Nucleus accumbens (tissue), 56 donors: ENCODE data around the gene VPS54.
A peak's percentile ranks its signal among the peaks of the same experiment; 100 is the strongest.

Experiments used
- DNase-seq, 56 donors: peaks; one replicate each; lab custom pipeline; 2025; lab: John Stamatoyannopoulos, UW

Gene VPS54

DNA sequence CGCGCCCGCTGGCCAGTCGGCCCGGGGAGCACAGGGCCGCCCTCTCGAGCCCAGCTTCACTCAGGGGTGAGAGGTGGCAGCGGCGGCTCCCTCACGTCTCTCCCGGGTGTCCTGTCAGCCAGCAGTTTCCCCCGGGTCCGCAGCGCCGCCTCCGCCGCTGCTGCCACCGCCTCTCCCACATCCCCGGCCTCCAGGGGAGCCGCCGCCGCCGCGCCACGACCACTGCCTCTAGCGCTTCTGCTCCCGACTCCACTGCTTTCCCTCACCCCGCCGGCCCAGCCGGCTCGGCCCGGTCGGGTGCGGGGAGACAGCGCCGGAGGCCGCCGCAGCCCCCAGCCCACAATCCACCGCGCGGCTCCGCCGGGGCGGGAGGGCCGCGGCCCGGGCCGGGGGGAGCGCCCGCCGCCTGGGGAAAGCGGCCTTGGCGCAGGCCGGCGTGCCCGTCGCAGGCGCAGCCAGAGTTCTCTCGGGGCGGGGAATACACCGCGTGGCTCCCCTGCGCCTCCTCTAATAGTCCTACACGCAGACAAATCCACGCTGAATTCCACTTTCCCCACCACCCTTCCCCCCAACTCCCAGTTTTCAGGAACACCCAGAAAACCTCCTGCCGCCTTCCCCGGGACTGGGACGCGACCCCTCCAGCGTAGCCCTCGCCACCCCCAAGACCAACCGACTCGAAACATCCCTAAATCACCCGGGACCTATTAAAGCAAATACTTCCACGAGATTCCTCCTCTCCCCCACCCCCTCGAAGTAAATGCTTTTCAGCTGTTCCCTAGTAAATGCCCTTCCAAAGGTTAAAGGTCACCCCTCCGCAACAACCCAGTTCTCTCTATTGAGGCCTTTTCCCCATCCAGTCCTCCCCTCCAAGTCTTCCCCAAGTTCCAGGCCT is at the start of gene VPS54:
TSS of gene VPS54 (minus strand) at position 346 of the 892 bp plus-strand sequence. CDS start 35,429 bp downstream, outside the sequence.
- peak in 54 of 56 donors; percentile 18 to 92 (median 66) for DNase-seq

DNA sequence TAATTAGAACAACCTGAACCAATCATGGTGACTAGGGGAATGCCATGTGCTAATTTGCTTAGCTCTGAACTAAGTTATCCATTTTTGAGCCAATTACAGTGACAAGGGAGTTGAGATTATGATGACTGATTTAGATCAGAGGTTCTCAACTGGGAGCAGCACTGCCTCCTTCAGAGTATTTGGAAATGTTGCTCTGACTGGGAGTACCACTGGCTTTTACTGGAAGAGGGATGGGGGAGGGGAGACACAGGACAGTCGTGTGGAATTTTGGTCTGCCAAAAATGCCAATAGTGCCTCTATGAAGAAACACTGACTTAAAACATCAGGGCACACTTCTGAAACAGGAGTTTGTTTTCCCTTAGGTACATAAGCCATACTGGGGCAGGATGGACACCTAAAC is 48.1 kb upstream of the VPS54 start:
- DNase-seq = no peak

DNA sequence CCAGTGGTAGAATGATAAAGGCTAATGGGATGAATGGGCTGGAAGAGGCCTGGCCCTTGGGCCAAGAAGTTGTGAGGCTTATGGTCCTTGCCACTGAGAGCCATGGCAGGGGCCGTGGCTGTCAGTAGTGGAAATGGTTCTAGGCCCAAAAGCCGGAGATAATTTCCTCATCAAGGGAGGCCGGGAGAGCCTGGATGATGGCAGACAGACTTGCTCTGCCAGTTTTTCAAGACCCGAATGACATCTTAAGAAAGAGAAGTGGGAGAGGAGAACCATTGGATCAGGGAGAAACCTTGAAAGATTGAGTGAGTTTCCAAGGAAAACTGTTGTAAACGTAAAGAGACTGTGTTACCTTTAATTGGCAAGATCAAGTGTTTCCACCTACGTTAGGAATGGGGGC is 46.3 kb upstream of the VPS54 start:
- DNase-seq = no peak

- peak in 13 of 56 donors; percentile 1 to 35 (median 12) for DNase-seq
Measured at GRCh38 chr2:64063924-64064331, 44.7 kb upstream of the VPS54 start.

- no peak for DNase-seq
Measured at GRCh38 chr2:64063454-64063853, 44.2 kb upstream of the VPS54 start.

DNA sequence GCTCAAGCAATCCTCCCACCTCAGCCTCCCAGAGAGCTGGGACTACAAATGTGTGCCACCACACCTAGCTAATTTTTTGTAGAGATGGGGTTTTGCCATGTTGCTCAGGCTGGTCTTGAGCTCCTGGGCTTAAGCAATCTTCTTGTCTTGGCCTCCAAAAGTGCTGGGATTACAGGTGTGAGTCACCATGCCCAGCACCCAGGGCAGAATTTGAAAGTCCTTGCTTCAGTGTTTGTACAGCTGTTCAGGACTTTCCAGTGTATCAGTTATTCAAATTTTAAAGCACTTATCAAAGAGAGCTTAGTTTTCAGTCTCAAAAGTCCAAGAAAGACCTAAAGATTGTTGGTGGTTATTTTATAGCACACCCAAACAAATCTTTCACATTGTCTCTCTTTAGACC is 43.6 kb upstream of the VPS54 start:
- no peak for DNase-seq

DNA sequence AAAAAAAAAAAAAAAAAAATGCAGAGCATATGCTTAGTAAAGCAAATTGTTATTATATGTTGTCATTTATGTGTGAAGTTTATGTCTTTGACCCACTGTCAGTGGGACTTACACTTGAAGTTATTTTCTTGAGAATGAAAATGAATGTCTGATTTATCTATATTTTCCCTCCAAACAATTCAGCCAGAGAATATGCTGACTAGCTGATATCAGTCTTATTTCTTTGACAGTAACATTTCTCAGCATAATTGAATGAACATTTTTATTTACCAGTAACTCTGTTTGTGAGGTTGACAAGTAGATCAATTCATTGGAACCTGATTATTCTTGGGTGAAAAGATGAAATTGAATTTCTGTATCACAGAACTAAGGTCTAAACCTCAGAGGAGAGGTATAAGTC is 40.0 kb upstream of the VPS54 start:
- no peak for DNase-seq

GRCh38 chr2:64056021-64056420 is 36.8 kb upstream of the VPS54 start:
- no peak for DNase-seq

DNA sequence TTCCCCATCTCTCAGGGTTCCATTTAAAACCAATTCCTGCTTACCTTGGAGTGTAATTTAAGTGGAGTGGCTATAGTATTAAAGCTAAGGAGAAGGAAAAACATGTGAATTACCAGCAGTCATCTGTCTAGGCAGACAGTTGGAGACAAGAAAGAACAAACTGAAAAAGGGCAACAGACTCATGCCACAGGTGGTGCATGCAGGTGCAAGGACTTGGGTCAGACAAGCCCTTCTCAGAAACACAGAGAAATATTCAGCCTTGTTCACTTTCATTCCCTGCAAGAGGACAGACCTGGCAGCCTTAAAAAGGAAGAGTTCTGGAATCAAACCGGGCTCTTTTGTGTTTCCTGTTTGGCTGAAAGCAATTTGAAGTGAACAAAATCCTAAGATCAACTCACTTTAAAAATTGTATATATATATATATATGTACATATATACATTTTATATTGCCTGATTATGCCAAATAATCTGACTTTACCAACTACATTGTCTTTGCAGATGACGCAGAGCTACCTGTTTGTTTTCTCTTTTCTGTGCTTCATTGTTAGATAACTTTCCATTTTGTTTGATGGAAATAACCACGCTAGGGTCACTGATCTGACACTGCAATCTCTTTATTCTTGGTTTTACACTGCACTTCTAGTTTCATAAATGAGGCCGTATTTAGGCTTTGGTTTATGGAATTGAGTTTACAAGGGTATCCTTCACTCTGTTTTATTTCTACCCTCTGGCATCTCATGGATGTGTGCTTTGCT is 35.1 kb upstream of the VPS54 start:
- no peak for DNase-seq

DNA sequence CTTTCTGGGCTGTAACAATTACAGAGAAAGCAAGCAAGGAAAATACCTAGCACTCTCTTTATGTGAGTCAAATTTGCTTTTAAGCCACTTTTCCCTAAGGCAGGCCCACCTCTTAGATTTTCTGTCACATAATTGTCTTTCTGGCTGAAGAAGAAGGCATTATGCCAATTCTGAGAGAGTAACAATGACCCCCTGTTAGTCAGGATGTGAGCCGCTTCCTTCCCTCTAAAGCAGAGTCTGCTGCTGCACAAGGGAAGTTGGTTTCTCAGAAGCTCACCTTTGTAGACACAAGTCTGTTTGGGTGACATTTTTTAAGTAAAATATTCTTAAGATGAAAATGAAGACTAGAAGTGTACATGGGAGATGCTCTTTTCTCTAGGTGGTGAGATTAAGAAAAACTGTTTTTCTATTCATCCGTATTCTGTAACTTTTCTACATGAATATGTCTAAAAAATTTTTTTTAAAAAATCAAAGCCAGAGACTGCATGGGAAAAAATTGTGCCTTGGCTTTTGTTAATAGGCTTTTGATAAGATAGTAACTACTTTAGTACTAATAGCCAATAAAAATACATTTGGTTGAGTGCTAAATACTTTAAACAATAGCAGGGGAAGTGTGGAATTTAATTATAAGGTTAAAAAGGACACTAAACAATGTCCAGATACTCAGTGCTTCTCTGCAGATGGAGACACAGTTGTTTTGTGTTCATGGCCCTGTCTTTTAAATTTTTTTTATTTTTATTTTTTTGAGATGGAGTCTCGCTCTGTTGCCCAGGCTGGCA is 33.4 kb upstream of the VPS54 start:
- DNase-seq = peak in 1 of 56 donors; percentile 6

- peak in 51 of 56 donors; percentile 1 to 84 (median 51) for DNase-seq
Measured at GRCh38 chr2:64049633-64050220, 30.5 kb upstream of the VPS54 start.

- DNase-seq = no peak
Measured at GRCh38 chr2:64045938-64046337, 26.7 kb upstream of the VPS54 start.

- no peak for DNase-seq
Measured at GRCh38 chr2:64040161-64040560, 20.9 kb upstream of the VPS54 start.

DNA sequence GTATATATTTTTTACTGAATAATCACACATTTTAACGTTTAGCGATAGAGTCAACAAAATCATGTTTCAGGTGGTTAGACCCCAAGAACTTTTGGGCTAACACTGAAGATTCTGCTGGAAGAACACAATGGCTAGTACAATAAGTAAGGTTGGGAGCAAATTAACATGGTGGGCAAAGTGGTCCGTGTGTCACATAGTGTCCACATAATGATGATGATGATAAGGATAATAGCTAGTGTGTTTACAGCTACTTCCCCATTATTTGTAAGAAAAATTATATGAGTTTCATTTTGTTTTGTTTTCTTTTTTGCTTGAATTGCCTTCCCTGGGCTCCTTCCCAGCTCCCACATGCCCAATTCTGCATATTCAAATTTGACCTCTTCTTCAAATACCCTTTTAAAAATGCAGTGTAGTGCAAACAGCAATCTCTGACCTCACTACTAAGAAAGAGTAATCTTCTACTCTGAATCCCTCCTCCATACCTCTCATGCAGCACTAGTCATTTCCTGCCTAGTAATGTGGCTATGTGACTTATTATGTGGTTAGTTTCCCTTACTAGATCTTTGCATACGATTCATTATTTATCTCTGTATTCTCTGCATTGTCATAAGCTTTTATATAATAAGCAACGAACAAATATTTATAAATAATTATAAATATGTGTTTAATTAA is 16.9 kb upstream of the VPS54 start:
- no peak for DNase-seq

DNA sequence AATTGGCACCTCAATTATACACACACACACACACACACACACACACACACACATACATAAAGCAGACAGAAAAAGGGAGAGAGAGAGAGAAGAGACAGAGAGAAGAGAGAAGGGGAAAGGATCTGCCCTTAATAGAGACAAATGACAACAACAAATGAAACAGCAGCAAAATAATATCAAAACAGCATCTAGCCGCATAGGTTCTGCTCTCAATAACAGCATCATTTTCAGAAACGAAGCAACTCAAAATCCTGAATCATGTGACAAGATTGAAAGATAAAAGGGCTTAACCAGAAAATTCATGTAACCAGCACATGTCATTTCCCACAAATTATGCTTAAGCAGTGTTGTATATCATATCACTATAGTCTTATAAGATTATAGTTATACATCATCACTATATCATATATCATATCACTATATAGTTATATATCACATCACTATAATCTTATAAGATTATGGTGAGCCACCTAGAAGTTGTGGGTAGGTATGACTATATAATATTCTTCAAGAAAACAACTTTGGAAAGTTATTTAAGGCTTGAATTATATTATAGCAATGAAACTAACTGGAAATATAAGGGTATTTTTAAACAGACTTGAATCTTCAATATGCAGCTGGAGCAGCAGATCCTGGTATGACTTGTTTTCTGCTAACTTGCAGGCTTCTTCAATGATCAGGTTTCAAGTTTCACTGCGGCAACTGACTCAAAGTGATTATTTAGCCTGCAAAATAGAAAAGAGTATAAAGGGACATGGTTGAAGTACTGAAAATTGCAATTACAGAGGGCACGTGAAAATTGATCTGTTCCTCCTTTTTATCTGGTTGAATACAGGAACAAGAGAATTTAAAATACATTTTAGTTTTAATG is 16.1 kb upstream of the VPS54 start:
- DNase-seq = no peak

- DNase-seq = no peak
Measured at GRCh38 chr2:64029116-64029665, 10.0 kb upstream of the VPS54 start.

GRCh38 chr2:64025741-64026140 is 6.5 kb upstream of the VPS54 start:
- no peak for DNase-seq

GRCh38 chr2:64024259-64024949 is 5.2 kb upstream of the VPS54 start:
- DNase-seq = no peak
